CMK (cell line): ENCODE measurements around the gene STXBP6.

Source experiments
- DNase-seq: peaks from one replicate; pipeline ENCODE4 v3.0.0-alpha.2; 2010; ENCODE audit warnings: low read depth

STXBP6 gene

DNA sequence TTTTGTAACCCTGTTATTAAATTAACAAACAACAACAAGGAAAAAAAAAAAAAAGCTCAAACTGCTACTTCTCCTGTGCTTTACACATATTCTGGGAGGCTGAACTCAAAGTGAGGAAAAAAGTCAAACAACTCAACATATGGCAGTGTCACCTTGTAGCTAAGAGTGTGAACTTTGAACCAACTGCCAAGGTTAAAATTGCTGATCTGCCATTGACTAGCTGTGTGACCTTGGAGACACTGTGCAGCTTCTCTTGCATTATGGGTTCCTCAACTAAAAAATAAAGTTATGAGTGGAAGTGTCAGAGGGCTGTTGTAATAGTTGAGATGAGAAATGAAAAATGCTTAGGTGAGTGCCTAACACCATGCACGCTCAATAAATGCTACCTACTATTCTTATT lies 34.2 kb downstream of the STXBP6 start:
- no peak for DNase-seq

DNA sequence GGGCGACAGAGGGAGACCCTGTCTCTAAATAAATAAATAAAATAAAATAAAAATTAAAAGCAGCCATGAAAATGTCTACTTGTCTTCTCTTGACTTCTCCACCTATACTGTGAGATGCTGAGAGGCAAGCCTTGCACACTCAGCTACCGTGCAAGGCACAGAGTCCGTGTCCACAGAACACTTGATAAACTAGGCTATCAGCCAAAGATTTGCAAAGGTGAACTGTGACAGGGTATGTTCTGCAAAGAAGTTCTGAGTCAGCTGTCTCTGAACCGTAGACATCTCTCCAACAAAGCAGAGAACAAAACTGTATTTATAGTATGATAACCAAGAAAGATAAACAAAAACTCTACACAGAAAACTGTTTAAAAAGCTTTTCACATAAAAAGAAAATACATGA lies 35.5 kb downstream of the STXBP6 start:
- no peak for DNase-seq

DNA sequence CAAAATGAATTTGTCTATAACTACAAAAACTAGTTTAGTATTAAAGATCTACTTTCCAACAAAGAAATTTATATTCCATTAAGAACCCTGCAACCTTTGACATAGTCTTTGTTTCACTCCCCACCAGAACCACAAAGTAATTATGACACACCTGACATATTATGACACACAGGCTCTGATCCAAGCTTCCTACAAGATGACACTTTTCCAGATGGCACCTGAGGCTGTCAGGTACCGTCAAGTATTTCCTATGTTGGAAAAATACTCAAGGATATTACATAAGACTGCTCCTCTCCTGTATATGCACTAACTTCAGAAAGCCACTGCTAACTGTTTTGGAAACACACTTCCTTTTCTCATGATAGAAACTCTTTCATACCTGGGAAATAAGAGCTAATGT lies 38.9 kb downstream of the STXBP6 start:
- no peak for DNase-seq

DNA sequence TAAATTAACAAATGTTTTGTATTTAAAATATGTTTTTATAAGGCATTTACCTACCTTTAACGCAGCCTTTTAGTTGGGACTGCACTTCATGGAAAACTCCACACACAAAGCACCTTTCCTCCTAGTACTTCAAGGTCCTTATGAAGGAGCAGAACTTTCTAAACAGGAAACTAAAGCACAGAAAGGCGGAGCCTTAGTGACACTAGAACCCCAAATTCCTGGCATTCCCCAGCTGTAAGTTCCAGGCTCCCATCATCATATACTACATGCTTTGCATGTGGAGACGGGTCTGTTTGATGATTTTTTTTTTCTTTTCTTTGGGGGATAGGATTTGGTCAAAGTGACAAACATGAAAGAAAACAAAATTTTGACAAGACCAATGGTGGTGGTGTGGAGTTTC lies 39.5 kb downstream of the STXBP6 start:
- no peak for DNase-seq

DNA sequence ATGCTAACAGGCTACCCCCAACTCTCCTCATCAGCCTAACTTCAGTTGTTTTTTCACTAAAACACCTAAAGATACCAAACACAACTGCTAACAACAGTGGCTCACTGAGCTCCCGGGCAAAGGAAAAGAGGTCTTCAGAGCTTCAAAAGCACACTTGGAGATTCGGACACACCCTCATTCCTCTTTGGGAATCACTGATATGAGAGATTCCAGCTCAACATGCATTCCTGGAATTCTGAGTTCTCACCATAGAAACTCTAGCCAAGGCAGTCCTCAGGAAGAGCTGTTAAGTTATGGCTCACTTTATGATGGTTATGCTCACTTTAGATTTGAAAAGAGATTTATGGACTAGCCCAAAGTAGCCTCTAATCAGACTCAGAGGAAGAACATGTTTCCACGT lies 40.1 kb downstream of the STXBP6 start:
- no peak for DNase-seq

DNA sequence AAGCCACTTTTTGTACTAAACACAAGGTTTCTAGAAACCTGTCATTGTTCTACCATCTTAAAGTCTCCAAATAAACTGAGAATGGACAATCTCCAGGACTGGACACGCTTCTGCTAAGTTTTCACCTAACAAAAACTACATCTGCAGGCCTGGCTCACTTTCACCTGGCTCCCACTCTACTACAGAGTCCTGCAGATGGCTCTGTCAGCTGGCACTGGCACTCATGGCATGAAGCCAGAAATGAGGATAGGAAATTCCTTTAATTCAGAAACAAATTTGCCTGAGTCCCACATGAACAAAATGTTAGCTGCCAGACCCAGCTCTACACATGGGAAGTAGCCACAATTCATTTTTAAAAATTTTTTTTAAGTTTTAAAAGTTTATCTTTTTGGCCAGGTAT lies 42.1 kb downstream of the STXBP6 start:
- DNase-seq, result no peak

DNA sequence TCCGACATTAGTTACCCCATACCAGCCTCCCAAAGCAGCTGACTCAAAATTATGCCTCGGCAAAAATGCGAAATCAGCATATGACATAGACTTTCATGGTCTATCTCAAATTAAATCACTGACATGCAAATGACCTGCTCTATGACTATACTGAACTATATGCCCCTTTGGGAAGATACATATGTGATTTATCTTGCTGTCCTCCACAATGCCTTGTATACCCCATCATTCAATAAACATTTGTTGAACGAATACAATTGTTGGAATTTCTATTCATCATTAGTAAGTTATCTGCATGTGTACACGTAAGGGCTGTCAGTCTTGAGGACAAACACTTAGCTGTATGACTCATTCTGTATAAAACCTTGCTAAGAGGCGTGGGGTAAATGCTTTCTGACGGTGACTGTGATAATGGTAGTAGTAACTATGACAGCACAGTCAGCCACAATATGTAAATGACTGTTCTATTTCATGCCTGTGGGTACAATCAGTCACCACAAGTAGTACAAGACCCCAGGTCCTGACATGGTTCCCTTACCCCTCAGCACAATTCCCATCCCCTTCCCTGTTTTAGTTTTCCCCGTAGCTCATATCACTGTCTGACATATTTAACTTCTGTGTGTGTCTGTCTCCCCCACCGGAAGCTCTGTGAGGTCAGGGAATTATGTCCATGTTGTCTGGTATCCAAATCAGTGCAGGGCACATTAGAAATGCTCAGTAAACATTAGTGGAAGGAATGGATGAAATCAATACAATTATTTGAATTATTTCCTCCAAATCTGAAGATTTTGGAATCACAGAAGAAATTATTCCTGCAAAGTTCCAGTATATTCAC lies 42.8 kb downstream of the STXBP6 start:
- no peak for DNase-seq

DNA sequence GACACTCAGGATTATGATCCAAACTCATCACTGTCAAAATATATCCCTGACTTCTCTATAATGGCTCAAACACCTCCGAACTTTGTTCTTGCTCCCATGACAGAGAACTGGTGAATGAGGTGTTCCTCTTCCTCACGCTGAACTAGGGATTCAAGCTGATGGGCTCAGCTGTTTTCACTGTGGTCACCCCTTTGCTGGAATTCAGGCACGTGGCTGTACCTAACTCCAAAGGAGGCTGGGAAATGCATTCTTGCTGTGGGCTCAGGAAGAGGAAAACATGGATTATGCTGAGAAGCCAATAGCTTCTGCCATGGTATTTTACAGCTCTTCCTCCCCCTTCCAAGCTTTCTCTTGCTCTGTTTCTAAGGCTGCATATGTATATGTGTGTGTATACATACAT lies 43.9 kb downstream of the STXBP6 start:
- no peak for DNase-seq

DNA sequence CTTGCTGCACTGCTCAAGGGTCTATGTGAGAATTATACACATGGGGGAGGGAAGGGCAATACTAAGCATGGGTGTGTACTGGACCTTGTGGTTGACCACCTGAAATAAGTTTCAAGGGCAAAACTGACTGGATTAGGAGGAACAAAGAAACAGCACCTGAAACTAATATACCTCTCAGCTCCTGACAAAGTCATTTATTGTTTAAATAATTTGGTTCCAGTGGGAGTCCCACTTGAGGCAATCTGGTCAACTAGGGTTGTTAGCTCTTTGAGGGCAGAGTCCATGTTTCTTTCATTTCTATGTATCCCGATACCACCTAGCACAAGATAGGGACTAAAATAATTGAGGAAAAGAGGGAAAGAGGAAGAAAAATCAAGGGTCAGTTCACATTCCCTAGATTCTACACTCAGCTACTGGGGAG lies 45.5 kb downstream of the STXBP6 start:
- no peak for DNase-seq

DNA sequence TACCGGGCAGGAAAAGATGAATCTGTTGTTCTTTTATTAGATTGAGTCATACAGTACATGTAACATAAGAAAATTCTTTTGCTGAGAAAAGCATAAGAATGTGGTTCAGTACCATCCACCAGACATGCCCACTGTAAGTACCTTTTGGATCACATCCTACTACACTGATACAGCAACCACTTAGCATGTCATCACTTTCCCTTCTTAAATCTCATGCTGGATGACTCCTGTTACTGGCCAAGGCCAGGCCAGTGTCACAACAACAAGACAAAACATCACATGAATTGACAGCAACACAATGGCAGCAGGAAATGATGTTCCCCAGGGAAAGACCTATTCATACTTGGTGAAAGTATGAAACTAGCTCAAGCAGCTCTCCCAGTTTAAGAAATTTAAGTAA lies 46.4 kb downstream of the STXBP6 start:
- no peak for DNase-seq

DNA sequence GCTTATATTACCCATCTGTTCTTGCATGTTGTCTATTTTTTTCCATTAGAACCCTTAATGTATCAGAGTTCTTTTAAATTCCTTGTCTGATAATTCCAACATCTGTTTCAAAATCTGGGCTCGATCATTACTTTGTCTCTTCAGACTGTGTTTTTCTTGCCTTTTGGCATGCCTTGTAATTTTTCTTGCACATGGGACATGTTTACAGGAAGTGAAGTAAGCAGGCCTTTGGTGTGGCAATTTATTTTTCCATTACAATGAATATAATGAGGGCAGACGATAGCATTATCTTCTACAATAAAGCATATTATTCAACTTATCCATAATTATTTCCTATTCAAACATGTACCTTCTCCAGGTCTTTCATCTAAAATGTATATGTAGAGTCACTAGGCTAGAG lies 48.3 kb downstream of the STXBP6 start:
- DNase-seq, result no peak

DNA sequence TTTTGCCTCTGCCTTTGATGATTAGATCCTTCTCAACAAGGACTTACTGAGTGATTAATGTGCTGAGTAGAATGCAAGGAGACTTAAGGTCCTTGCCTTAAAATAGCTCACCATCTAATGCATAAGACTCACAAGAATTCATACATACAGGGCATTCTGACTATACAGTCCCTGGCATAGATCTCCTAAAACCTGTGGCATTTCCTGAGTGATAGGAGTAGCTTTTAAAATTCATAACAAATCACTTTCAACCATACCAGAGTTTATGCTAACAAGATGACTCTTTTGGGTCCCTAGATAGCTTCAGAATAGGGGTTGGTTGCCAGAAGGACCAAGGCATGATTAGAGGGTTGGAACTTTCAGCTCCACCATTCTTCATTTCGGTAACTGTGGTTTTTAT lies 48.8 kb downstream of the STXBP6 start:
- DNase-seq, result no peak

DNA sequence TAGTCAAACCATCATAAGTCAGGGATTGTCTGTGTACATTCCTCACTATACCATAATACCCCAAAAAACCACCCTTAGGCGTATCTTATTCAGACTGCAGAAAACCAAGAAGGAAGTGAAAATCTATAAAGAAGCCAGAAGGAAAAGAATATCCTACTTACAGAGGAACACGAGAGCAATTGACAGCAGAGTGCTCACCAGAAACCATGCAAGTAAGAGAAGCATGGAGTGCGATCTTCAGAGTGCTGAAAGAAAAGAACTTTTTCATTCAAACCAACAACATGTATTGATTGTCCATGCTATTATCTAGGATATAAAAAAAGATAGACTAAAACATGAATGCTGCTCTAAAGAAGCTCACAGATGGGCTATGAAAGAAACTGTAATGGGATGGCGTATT lies 50.8 kb downstream of the STXBP6 start:
- DNase-seq, result no peak

DNA sequence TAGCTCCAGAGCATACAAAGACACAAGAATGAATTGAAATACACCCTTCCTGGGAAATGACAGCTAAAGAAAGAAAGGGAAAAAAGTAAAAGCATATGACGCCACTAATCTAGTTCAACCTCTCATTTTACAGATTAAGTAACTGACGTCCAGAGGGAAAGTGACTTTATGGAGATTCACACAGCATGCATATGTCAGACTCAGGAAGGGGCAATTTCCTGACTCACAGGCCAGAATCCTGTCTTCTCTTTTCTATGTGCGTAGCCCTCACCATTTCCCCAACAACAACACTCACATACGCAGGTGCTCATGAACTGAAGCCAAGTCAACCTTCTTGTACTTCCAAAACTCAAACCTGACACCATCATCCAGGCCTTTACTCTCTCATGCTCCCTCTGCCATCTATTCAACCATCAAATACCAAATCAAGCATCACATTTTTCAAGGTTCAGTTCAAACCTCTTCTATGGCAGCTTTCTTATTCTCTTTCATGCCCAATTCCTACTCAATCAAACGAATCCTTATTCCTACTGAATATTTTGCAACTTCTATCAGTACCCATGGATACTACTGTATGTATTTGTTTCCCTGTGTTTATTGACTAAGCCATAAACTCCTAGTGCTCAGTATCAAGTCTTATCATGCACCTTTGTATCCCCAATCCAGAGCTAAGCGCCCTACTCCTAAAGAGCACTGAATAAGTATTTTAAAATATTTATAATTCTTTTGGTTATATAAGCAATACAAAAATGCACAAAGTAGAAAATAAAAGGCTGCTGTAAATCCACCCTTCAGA lies 52.8 kb downstream of the STXBP6 start:
- DNase-seq, result no peak

DNA sequence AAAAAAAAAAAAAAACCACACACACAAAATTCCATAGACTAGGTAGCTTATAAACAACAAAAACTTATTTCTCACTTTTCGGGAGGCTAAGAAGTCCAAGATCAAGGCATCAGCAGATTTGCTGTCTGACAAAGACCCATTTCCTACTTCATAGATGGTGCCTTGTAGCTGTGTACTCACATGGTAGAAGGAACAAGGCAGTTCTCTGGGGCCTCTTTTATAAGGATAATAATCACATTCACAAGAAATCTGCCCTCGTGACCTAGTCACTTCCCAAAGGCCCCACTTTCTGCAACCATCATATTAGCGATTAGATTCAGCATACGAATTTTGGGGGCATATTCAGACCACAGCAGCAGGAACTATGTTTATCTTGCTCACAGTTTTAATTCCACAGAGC lies 54.9 kb downstream of the STXBP6 start:
- no peak for DNase-seq

DNA sequence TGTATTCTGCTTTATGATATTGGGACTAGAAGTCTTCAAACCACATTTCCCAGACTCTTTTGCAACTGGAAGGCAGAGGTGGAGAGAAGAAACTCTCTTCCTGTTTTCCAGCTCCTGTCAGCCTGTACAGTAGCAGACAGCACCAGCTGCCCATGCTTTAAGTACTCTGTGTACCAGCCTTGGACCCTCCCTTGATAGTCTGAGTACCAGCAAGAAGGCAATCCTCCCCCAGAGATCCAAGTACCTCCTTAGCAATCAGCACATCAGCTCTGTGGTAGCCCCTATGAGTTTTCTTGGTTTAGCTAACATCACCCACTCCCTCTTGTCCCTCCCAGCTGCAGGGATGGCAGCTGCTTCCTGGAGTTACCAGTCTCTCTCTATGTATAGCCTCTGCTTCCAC lies 56.3 kb downstream of the STXBP6 start:
- peak; percentile 17 for DNase-seq

DNA sequence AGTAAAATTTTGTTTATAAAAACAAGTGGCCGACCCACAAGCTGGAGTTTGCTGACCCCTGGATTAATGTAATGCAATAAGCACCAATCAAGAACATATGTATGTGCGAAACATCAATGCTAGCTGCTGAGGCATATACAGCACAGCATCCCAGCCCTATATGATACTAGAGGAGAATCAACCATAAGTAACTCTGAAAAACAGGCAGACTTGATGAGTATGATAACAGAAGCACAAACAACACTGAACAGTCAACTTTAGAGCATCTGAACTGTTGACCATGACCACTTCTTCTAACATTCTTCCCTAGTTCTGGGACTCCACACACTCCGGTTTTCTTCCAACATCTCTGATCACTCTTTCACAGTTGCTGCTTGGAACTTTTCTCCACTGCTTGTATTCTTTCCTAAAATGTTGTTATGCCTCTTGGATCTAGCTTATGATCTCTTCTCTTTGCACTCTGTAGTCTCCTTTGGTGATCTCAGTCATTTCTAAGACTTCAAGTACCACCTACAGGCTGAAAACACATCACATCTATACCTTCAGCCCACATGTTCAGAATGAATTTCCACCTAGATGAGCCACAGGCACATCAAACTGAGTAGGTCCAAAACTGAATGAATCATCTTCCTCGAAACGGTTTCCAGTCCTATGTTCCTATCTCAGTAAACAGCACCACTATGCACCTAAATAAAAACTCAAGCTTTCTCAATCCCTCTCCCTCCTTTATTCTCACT lies 57.2 kb downstream of the STXBP6 start:
- DNase-seq, result no peak

DNA sequence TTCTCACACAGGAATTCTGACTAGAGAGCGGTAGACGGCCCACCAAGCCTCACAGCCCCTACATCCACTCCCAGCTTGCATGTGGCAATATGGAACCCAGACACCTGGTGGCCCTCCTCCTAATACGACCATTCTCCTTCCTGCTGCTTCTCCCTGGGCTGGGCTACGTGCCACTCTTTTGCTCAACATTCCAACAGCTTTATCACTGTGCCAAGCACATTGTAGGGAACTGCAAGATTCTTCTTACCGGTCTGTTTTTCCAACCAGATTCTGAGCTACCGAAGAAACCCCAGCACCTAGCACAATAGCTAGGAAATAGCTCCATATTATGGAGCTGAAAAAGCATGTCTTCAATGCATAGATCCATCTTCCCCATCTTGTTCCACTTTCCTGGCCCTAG lies 58.1 kb downstream of the STXBP6 start:
- DNase-seq, result no peak

DNA sequence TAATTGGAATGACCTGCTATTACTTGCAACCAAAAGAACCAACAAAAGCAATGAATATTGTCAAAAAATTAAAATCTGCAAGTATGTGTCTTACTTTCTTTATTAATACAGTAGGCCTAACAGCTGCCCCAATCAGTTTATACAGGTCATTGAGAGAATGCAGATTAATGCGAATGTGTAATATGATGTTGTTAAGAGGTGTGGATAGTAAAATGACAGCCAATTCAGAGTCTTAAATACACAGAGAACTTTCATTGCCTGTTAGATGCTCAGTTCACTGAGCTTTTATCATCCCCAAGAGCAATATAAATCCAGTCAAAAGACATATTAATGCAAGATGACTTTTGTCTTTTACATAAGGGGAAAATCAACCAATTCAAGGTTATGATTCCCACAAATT lies 58.7 kb downstream of the STXBP6 start:
- DNase-seq, result no peak

DNA sequence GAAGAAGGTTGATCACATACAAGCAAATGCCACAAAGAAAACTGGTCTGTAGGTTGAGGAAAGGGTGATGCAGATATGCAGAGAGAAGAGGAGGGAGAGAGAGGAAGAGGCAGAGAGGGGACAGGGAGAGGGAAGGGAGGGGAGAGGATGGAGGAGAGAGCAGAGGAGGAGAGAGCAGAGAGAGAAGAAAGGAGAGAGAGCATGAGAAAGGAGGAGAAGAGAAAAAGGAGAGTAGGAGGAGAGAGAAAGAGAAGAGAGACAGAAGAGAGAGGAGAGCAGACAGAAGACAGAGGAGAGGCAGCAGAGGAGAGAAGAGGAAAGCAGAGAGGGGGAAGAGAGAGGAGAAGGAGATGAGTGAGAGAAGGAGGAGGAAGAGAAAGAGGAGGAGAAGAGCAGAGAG lies 59.2 kb downstream of the STXBP6 start:
- no peak for DNase-seq

DNA sequence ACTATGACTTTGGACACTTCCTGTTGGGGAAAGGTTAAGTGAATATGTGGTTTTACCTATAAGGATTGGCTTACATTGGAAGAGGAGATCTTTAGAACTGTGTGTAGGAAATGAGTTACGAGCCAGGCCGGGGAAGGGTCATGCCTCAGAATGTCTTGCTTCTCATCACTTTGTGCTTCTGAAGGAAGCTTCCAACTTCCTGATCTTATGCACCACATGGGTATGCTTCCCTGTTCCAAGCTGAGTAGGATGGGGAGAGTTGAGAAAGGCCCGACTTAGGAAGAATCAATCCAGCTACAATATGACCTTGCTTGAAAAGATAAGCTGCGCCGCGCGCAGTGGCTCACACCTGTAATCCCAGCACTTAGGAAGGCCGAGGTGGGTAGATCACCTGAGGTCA lies 59.9 kb downstream of the STXBP6 start:
- DNase-seq, result no peak

DNA sequence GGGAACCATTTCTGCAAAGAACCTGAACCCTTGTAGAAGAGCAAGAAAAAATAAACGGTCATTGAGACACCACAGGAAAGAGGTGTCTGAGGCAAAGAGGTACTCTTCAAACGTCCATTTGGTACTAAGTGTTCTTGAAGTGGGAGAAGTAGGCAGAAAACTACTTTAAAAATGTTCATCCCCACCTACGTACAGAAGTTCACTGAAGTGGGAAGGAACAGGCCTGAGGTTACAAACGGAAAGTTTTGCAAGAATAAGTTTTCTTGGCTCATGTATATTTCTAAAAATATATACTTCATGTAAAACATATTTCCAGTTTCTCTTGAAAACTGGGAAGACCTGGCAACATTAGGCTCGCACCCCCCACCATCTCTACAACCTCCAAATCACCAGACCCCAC lies 61.2 kb downstream of the STXBP6 start:
- DNase-seq, result no peak
